GM10266 (cell line): ENCODE data around the gene MON1B.
"Not testable (repeated sequence)": the region's sequence is repeated elsewhere in the genome, so short reads cannot be mapped to it uniquely, and the experiment has no call there.

ENCODE experiments used
- DNase-seq: peaks from one replicate; pipeline ENCODE4 v3.0.0; 2012; ENCODE audit errors: extremely low spot score
- CTCF ChIP-seq: IDR thresholded peaks from 2 replicates; pipeline ENCODE4 v1.5.1; 2012; ENCODE audit warnings: mild to moderate bottlenecking, low read depth; ENCODE audit not compliant: control insufficient read depth, insufficient read depth; ENCODE audit errors: missing control alignments

The MON1B gene

GRCh38 chr16:77166726-77167125 lies 24.3 kb upstream of the MON1B start:
- no peak for DNase-seq
- no peak for TF ChIP-seq CTCF

- TF ChIP-seq CTCF, result no peak
- DNase-seq, result no peak
Observed at GRCh38 chr16:77168901-77169300, 22.1 kb upstream of the MON1B start.

- peak; percentile 62 for TF ChIP-seq CTCF
- peak; percentile 23 for DNase-seq
Observed at GRCh38 chr16:77169650-77170236, 21.2 kb upstream of the MON1B start.

- no peak for DNase-seq
- no peak for TF ChIP-seq CTCF
Observed at GRCh38 chr16:77170805-77171204, 20.2 kb upstream of the MON1B start.

- peak; percentile 70 for TF ChIP-seq CTCF
- DNase-seq, result peak; percentile 42
Observed at GRCh38 chr16:77171745-77172635, 19.0 kb upstream of the MON1B start.

GRCh38 chr16:77172951-77173350 lies 18.0 kb upstream of the MON1B start:
- DNase-seq, result no peak
- no peak for TF ChIP-seq CTCF

- TF ChIP-seq CTCF, result no peak
- no peak for DNase-seq
Observed at GRCh38 chr16:77183137-77183536, 7.9 kb upstream of the MON1B start.

GRCh38 chr16:77186298-77186697 lies 4.7 kb upstream of the MON1B start:
- not testable (repeated sequence) for DNase-seq
